Activated naive CD4-positive, alpha-beta T cell treated with anti-CD3 and anti-CD28 coated beads, Interleukin-2, amount 50 U/mL, for 16 hours (primary cell): ENCODE results near the gene IL5RA.

Experiments
- DNase-seq: peaks from one replicate; pipeline ENCODE4 v3.0.0-alpha.2; 2020

The IL5RA gene

GRCh38 chr3:3064297-3064696, 45.9 kb downstream of the IL5RA start:
- no peak for DNase-seq

- DNase-seq, result no peak
These were observed 50.5 kb downstream of the IL5RA start for GRCh38 chr3:3059645-3060044.

- no peak for DNase-seq
These were observed 56.2 kb downstream of the IL5RA start for GRCh38 chr3:3053974-3054373.

GRCh38 chr3:3038201-3038991, 71.8 kb downstream of the IL5RA start:
- no peak for DNase-seq

GRCh38 chr3:3037156-3037555, 73.0 kb downstream of the IL5RA start:
- DNase-seq, result no peak

- no peak for DNase-seq
These were observed 78.8 kb downstream of the IL5RA start for GRCh38 chr3:3031326-3031725.

GRCh38 chr3:3027976-3028567, 82.1 kb downstream of the IL5RA start:
- no peak for DNase-seq

GRCh38 chr3:3023111-3023745, 86.9 kb downstream of the IL5RA start:
- DNase-seq, result no peak

GRCh38 chr3:3020209-3020608, 90.0 kb downstream of the IL5RA start:
- DNase-seq, result no peak
